Measurements from ENCODE around the gene ESR1.

DNA sequence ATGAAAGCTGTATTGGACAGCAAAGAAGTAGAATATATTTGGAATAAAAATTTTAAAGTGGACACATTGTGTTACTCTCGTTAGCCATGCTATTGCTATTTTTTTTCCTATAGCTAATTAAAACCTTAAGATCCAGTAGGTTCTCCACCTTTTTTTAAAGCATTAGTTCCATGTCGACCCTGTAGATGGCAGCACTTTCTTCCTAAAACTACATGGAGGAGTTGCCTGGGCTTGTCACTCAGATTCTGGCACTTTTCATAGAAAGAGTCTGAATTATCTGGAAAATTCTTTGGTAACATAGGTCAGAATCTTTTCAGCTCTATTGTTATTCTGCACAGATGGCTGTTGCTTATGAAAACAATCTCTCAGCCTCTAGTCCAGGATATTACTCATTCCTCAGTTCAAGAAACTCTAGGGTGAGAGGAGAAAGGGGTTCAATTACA, 42.0 kb upstream of the ESR1 start:
- no peak for TF ChIP-seq EZH2 (IDR thresholded peaks at IDR 0.05; ENCODE audit: insufficient read depth, low read length)
- TF ChIP-seq, protein P1, sequence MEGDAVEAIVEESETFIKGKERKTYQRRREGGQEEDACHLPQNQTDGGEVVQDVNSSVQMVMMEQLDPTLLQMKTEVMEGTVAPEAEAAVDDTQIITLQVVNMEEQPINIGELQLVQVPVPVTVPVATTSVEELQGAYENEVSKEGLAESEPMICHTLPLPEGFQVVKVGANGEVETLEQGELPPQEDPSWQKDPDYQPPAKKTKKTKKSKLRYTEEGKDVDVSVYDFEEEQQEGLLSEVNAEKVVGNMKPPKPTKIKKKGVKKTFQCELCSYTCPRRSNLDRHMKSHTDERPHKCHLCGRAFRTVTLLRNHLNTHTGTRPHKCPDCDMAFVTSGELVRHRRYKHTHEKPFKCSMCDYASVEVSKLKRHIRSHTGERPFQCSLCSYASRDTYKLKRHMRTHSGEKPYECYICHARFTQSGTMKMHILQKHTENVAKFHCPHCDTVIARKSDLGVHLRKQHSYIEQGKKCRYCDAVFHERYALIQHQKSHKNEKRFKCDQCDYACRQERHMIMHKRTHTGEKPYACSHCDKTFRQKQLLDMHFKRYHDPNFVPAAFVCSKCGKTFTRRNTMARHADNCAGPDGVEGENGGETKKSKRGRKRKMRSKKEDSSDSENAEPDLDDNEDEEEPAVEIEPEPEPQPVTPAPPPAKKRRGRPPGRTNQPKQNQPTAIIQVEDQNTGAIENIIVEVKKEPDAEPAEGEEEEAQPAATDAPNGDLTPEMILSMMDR (IDR thresholded peaks at IDR 0.05; ENCODE audit: insufficient read depth, low read depth, low read length) = peak; percentile 76
